Gastrocnemius medialis (tissue), 4 donors: ENCODE data around the gene NUBP1. TPM values are rescaled to one million over a fixed set of nuclear protein-coding genes. Genes with fewer than 3 reads are reported as not detected.

ENCODE experiments used
- ATAC-seq, 2 donors: fragments of 150-250 bp; one replicate each; pipeline ENCODE4 v1.9.1; 2016
- DNase-seq, 2 donors: peaks; one replicate each; pipeline ENCODE4 v3.0.0-alpha.2; 2019
- H3K27ac ChIP-seq, 4 donors: fragments of 200-600 bp; sonication (generic); 1 replicate in 1 of 4; 2 replicates in 3 of 4; pipeline ENCODE4 v1.5.1; 2016 to 2018; ENCODE audit warnings: mild to moderate bottlenecking in 2 of 4, moderate library complexity in 1 of 4
- H3K27me3 ChIP-seq, 3 donors: fragments of 200-600 bp; sonication (generic) in 2 of 3; 1 replicate in 1 of 3; 2 replicates in 2 of 3; pipeline versions ENCODE4 v1.5.1 to v1.6.0; 2016 to 2019; ENCODE audit warnings: mild to moderate bottlenecking in 1 of 3, moderate library complexity in 1 of 3
- H3K36me3 ChIP-seq, 2 donors: fragments of 200-600 bp; sonication (generic) in 1 of 2; one replicate each; pipeline ENCODE4 v1.5.1; 2017 to 2018
- H3K4me1 ChIP-seq, 2 donors: fragments of 200-600 bp; sonication (generic) in 1 of 2; one replicate each; pipeline ENCODE4 v1.5.1; 2016 to 2017; ENCODE audit warnings: mild to moderate bottlenecking in 2 of 2
- H3K4me3 ChIP-seq, 4 donors: fragments of 200-600 bp; sonication (generic) in 3 of 4; 1 replicate in 1 of 4; 2 replicates in 3 of 4; pipeline ENCODE4 v1.5.1; 2016 to 2019; ENCODE audit warnings: mild to moderate bottlenecking in 2 of 4
- H3K9me3 ChIP-seq, 3 donors: fragments of 200-600 bp; sonication (generic) in 2 of 3; 1 replicate in 1 of 3; 2 replicates in 2 of 3; pipeline ENCODE4 v1.5.1; 2016 to 2019
- POLR2A ChIP-seq, 2 donors: fragments of 450-650 bp; IDR thresholded peaks; one replicate each; pipeline ENCODE4 v1.6.1; 2017; ENCODE audit warnings: antibody characterized with exemption in 2 of 2, mild to moderate bottlenecking in 2 of 2, moderate library complexity in 2 of 2
- in situ Hi-C, 4 donors: fragments of 200-750 bp; cut with MboI; loops; one replicate each; pipeline versions ENCODE4 v1.15.0 to v1.8.0; 2017; ENCODE audit warnings: low sequenced_read_pairs in 4 of 4
- intact Hi-C: fragments of 100-400 bp; cut with DNase I; formaldehyde crosslinking; loops from one replicate; pipeline ENCODE4 v1.15.1; 2023; ENCODE audit warnings: low total_unique reads
- total RNA-seq, 4 donors: library from RNA; depleted of rRNA; stranded (reverse); fragments of >200 nt; gene quantifications; one replicate each; pipeline versions ENCODE4 v1.1.0 to v1.2.3, GENCODE V29; 2016
- TF ChIP-seq, protein P1 (sequence below), 5 experiments: fragments of 450-650 bp in 3 of 5; fragments of 200-600 bp in 2 of 5; sonication (generic) in 2 of 5; IDR thresholded peaks in 4 of 5; conservative IDR thresholded peaks in 1 of 5; 1 replicate in 4 of 5; 2 replicates in 1 of 5; pipeline ENCODE4 v1.5.1; 2016 to 2019; ENCODE audit warnings: antibody characterized with exemption in 5 of 5, mild to moderate bottlenecking in 3 of 5, moderate library complexity in 3 of 5

Gene NUBP1
- total RNA-seq, 4 donors from 2014 or later, result 19.2 to 38.5 (median 26.9) TPM

DNA sequence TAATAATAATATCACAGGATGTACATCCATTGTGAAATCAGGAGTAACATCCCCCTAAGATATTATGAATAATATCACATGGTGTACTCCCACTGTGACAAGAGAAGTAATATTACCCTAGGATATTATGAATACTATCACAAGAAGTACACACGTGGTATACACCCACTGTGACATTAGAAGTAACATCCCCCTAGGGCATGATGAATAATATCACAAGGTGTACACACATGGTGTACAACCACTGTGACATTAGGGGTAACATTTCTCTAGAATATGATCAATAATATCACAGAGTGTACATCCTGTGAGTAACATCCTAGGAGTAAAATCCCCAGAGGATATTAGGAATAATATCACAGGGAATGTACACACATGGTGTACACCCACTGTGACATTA is 43.9 kb upstream of the NUBP1 start:
- Histone ChIP-seq H3K4me3 (no peak overlapping the region), H3K27ac (no peak overlapping the region), H3K9me3 (no peaks in the 10 kb centered on the region), H3K4me1 (no peaks in the 10 kb centered on the region), H3K27me3 (no peaks in the 10 kb centered on the region), H3K36me3 (no peaks in the 10 kb centered on the region)
- DNase-seq (no peak), ATAC-seq (no peak)
- intact Hi-C loops (no loop called here), in situ Hi-C loops (no loop called here)
- TF ChIP-seq, protein P1, sequence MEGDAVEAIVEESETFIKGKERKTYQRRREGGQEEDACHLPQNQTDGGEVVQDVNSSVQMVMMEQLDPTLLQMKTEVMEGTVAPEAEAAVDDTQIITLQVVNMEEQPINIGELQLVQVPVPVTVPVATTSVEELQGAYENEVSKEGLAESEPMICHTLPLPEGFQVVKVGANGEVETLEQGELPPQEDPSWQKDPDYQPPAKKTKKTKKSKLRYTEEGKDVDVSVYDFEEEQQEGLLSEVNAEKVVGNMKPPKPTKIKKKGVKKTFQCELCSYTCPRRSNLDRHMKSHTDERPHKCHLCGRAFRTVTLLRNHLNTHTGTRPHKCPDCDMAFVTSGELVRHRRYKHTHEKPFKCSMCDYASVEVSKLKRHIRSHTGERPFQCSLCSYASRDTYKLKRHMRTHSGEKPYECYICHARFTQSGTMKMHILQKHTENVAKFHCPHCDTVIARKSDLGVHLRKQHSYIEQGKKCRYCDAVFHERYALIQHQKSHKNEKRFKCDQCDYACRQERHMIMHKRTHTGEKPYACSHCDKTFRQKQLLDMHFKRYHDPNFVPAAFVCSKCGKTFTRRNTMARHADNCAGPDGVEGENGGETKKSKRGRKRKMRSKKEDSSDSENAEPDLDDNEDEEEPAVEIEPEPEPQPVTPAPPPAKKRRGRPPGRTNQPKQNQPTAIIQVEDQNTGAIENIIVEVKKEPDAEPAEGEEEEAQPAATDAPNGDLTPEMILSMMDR (IDR thresholded peaks at IDR 0.05 in 4 of 5, conservative IDR thresholded peaks at IDR 0.05 in 1 of 5), result no peak
- no peak for TF ChIP-seq POLR2A (IDR thresholded peaks at IDR 0.05)

DNA sequence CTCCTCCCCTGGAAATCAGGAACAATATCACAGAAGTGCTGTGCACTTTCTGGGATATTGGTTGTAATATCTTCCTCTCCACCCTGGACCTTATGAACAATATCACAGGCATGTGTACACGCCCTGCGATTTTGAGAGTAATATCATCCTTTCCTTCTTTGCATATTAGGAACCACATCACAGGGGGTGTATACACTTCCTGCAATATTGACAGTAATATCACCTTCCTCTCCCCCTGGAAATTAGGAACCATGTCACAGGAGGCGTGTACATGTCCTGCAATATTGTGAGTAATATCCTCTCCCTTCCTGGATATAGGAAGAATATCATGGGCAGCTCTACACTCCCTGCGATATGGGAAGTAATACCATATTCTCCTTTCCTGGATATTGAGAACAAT is 34.7 kb upstream of the NUBP1 start:
- DNase-seq, result no peak
- ATAC-seq, result no peak
- no peaks in the 10 kb centered on the region for H3K36me3 ChIP-seq
- H3K27me3 ChIP-seq, result peaks cover 0 to 4% (median 0%) of the 10 kb centered on the region in 3 donors
- H3K4me1 ChIP-seq, result no peaks in the 10 kb centered on the region
- TF ChIP-seq POLR2A (IDR thresholded peaks at IDR 0.05), result no peak
- TF ChIP-seq, protein P1 (IDR thresholded peaks at IDR 0.05 in 4 of 5, conservative IDR thresholded peaks at IDR 0.05 in 1 of 5), result no peak
- in situ Hi-C loops (no loop called here), intact Hi-C loops (no loop called here)
- peaks cover 0 to 2% (median 0%) of the 10 kb centered on the region in 3 donors for H3K9me3 ChIP-seq
- H3K4me3 ChIP-seq, result no peak overlapping the region
- H3K27ac ChIP-seq, result no peak overlapping the region

DNA sequence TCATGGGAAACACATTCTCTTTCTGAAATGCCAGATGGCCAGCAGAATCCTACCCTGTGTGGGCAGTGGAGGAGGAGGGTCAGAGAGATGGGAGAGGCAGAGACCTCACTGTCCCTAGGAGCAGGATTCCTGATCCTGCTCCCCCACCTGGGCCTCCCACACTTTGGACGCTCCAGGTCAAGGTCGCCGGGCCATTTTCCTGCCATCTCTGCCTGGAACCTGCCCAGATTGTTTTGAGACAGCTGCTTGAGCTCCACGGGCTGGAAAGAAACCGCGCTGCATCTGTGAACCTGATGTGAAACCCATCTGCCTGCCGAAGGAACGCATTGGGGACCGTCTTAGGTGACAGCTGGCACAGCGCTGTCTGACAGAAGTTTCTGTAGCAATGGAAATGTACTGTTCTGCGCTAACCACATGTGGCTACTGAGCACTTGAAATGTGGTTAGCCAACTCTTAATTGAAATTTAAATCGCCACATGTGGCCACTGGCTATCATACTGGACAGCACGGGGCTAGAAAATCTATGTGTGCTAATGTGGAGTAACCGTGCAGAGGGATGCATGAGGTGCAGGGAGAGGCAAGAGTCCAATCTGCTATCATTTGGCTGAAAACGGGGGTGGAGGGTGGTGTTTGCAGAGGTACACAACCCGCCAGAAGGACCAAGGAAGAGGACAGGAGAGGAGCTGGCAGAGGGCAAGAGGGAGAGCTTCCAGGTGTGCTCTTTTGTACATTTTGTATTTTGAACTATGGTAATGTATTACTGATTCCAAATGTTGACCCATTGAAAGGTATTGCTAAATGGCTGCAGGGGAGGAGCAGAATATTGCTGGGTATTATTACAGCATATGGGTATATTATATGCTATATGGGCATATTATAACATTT is 15.4 kb upstream of the NUBP1 start:
- Histone ChIP-seq H3K4me1 (peaks cover 7 to 13% of the 10 kb centered on the region in 2 donors), H3K27me3 (no peaks in the 10 kb centered on the region), H3K36me3 (no peaks in the 10 kb centered on the region), H3K4me3 (no peak overlapping the region), H3K9me3 (no peaks in the 10 kb centered on the region), H3K27ac (peak overlapping the region in 1 of 4 donors; percentile 67)
- intact Hi-C loops (loop anchor here (2.0 kb wide), 1 partner anchor 471 kb away; no protein-coding TSS in a partner anchor), in situ Hi-C loops (no loop called here)
- TF ChIP-seq, protein P1 (IDR thresholded peaks at IDR 0.05 in 4 of 5, conservative IDR thresholded peaks at IDR 0.05 in 1 of 5), result no peak
- TF ChIP-seq POLR2A (IDR thresholded peaks at IDR 0.05), result no peak
- ATAC-seq (peak; percentile 15 to 53), DNase-seq (no peak)

DNA sequence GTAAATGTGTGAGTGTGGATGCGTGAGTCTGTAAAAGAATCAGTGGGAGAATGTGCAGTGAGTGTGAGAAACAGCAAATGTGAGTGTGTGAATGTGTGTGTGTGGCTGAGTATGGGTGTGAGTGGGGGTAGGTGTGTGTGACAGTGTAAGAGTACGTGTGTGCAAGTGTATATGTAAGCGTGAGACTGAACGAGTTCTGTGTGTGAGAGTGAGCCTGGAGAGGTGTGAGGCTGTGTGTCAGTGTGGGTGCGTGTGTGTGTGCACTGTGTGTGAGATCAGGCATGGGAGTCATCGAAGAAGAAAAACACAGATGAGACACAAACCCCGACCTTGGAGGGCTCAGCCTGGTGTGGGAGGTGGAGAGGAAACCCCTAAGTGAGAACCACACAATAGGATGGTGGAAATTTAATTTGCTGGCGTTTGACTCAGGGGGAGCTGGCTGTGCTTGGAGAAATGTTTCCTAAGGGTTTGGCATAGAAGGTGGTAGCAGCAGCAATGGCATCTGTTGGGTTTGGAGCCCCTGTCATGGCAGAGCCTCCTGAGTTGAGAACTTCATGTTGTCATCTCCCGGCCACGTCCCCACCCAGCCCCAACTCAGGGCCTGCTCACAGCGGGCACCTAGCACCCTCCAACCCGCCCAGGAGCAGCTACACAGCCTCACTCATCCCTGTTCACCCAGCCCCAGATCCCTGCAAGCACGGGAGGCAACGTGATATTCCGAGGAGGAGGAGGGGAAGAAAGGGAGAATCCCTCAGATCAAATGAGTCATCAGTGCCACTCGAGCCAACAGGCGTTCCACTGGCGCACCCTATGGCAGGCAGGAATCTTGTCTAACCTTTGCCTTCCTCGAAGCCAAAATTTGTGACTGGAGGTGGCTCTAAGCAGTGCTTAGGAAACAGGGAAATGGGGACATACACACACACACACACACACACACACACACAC is 14.3 kb upstream of the NUBP1 start:
- no peak overlapping the region for H3K4me3 ChIP-seq
- in situ Hi-C loops (loop anchor here in 3 of 4 donors (5.0 to 10.0 kb wide), 2 partner anchors 217 to 475 kb away; no protein-coding TSS in a partner anchor), intact Hi-C loops (loop anchor here (2.0 kb wide), 1 partner anchor 473 kb away; no protein-coding TSS in a partner anchor)
- H3K36me3 ChIP-seq, result no peaks in the 10 kb centered on the region
- peaks cover 7 to 13% of the 10 kb centered on the region in 2 donors for H3K4me1 ChIP-seq
- H3K27me3 ChIP-seq, result no peaks in the 10 kb centered on the region
- H3K27ac ChIP-seq, result peak overlapping the region in 1 of 4 donors; percentile 67
- peak; percentile 76 to 82 for DNase-seq
- ATAC-seq, result peak; percentile 98 to 99
- no peak for TF ChIP-seq POLR2A (IDR thresholded peaks at IDR 0.05)
- TF ChIP-seq, protein P1 (IDR thresholded peaks at IDR 0.05 in 4 of 5, conservative IDR thresholded peaks at IDR 0.05 in 1 of 5), result no peak
- no peaks in the 10 kb centered on the region for H3K9me3 ChIP-seq
